GM12865 (cell line): ENCODE measurements around the gene ENO4.

ENCODE experiments used
- DNase-seq: peaks from one replicate; pipeline ENCODE4 v3.0.0; 2010; ENCODE audit warnings: low read depth
- H3K4me3 ChIP-seq: 2 replicates; pipeline ENCODE4 v1.5.1; 2011; ENCODE audit warnings: mild to moderate bottlenecking, low read depth, low read length, control low read depth
- TF ChIP-seq, protein P1 (sequence below): IDR thresholded peaks from 2 replicates; pipeline ENCODE4 v1.5.1; 2011; ENCODE audit warnings: low read length, control low read depth, low read depth, inconsistent platforms; ENCODE audit not compliant: insufficient read depth; ENCODE audit errors: missing control alignments

ENO4 gene

DNA sequence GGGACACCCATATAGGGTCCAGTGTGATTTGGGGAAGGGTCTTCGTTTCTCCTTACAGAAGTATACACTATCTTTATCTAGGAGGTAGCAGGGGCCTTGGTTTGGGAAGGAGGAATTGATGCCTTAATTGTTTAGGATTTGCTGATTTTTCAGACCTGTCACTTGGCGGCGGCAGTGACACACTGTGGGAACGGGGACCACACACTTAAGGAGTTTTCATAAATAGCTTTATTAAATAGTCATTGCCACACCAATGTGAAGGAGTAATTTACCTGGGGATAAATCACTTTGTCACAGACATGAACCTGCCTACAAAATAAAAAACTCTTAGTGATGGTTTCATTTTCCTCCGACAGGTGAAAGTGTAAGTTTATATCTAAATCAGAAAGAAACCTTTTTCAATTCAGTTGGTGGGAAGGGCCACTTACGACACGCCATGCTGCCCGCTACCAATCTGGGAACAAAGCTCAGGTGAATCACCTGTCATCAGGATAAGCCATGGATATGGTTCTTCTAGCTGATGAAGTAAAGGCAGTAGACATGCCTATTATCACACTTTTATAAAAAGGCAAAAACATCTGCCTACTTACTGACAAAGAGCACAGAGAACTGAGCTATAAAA lies 12.3 kb upstream of the ENO4 start:
- TF ChIP-seq, protein P1, sequence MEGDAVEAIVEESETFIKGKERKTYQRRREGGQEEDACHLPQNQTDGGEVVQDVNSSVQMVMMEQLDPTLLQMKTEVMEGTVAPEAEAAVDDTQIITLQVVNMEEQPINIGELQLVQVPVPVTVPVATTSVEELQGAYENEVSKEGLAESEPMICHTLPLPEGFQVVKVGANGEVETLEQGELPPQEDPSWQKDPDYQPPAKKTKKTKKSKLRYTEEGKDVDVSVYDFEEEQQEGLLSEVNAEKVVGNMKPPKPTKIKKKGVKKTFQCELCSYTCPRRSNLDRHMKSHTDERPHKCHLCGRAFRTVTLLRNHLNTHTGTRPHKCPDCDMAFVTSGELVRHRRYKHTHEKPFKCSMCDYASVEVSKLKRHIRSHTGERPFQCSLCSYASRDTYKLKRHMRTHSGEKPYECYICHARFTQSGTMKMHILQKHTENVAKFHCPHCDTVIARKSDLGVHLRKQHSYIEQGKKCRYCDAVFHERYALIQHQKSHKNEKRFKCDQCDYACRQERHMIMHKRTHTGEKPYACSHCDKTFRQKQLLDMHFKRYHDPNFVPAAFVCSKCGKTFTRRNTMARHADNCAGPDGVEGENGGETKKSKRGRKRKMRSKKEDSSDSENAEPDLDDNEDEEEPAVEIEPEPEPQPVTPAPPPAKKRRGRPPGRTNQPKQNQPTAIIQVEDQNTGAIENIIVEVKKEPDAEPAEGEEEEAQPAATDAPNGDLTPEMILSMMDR, result no peak
- no peak for DNase-seq
- H3K4me3 ChIP-seq, result no peak overlapping the region

DNA sequence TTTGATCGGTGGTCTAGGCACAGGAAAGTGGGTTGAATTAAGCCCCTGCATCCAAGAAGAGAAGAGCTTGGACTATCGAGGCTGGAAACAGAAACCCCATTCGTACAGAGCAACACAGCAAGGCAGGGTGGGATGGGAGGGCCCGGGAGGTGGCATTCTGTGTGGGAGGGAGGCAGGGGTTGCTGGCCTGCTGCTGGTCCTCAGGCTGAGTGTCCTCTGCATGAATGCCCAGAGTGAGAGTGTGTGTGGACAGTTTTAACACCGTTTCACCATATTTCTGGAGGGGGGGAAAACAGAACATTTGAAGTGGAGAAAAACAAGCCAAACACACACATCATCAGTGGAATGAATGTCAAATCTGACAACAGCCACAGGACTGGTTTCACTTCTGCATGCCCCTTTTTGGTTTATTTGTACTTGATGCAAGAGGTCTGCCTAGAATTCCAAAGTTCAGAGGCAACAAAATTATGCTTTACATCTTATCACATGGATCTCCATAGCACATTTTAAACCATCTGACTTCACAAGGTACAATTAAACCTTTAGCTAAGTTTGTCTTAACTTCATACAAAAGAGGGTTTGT lies 11.1 kb upstream of the ENO4 start:
- H3K4me3 ChIP-seq, result no peak overlapping the region
- DNase-seq, result no peak
- TF ChIP-seq, protein P1, result no peak

DNA sequence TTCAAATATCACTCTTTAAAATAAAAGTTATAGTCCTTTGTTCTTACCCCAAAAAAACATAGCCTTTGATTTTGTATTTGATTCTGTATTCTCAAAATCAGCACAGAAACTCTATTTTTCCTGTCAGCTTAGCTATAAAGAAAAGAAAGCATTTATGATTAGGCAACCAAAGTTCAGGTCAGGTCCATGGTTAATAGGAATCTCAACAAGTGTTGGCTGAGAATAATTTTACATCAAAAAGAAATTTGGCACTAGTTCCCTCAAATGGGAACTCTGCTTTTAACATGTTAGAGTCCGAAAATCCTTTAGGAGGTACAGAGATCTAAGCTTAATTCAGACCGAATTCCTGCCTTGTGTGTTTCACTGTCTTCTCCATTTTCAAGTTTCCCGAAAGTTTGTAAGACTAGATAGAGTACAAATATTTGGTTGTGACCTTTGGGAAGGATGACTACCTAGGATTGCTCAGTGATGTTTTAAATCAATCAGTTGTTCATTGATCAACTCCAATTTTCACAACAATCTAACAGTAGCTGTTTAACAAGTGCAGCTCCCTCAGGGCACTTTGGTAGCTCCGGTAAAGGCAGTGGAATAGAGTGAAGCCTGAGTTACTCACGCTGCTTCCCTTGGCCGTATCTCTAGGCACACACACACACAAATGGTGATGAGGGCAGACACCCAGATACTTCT lies 8.8 kb upstream of the ENO4 start:
- TF ChIP-seq, protein P1, result no peak
- no peak overlapping the region for H3K4me3 ChIP-seq
- no peak for DNase-seq

GRCh38 chr10:116845823-116846222 lies 3.5 kb upstream of the ENO4 start:
- TF ChIP-seq, protein P1, result no peak
- DNase-seq, result no peak
- no peak overlapping the region for H3K4me3 ChIP-seq

DNA sequence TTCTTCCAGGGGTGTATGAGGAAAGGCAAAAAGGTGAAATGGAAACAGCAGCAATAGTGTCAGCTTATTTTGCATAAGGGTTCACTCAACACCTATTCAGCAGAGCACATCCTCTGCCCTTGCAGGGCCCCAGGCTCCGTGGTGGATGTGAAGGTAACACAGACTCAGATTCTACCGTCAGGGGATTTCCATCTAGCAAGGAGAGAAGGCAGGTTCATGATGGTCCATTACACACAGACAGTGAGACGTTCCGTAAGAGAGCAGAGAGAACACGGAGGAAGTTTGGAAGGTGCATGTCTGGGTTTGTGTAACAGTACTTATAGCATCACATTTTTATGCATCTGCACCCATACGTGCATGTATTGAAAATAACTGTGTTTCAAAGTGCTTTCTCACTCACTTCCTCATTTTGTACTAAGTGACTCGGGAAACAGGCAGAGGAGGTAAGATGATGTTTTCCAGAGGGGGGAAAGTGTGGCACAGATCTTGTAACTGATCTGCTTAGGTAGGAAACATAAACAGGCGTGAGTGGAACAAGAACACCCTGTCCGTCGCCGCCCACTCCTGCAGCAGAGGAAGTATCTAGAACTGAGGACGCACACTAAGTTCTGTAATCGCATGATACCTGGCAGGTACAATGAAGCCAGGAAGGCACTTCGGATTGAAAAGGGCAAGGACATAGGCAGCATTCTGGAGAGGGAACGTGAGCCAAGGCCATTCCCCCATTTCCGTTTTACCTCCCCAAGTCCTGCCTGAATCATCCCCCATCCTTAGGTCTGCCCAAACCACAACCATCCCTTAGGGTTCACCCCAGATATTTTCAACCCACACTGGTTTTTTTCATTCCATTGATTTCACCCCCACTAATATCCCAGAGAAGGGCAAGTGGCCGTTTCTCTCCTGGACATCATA lies 1.0 kb upstream of the ENO4 start:
- DNase-seq, result peak; percentile 72
- H3K4me3 ChIP-seq, result peak overlapping the region; percentile 48
- TF ChIP-seq, protein P1, result no peak

DNA sequence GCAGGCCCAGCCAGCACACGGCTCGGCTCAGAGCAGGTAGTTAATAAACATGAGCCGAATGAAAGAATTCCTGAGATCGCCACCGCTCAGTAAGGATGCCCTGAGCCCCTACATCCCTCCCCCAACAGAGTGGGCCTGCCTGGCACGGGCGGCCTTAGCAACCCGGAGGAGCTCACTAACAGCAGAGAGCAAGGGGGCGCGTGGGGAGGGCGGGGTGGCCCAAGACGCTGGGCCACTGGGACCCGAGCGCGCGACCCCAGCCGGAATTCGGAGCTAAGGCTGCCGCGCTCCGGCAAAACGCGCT lies 403 bp upstream of the ENO4 start:
- TF ChIP-seq, protein P1, result no peak
- no peak for DNase-seq
- peak overlapping the region; percentile 48 for H3K4me3 ChIP-seq
